ENCODE data around the gene SP3. TPM values are rescaled to one million over a fixed set of nuclear protein-coding genes. Genes with fewer than 3 reads are reported as not detected.

SP3 gene
- total RNA-seq, 1 donor from 2014 or later = 41.2 TPM

- no peak for DNase-seq (ENCODE audit: low read depth)
- H3K4me3 ChIP-seq (ENCODE audit: low read depth, low read length) = no peak overlapping the region
- TF ChIP-seq CTCF (conservative IDR thresholded peaks at IDR 0.05; ENCODE audit: low read depth, low read length) = no peak
These were observed 6.9 kb downstream of the SP3 start for GRCh38 chr2:173958198-173958846.

- H3K4me3 ChIP-seq (ENCODE audit: low read depth, low read length) = no peak overlapping the region
- DNase-seq (ENCODE audit: low read depth) = no peak
- TF ChIP-seq CTCF (conservative IDR thresholded peaks at IDR 0.05; ENCODE audit: low read depth, low read length) = no peak
These were observed 7.7 kb downstream of the SP3 start for GRCh38 chr2:173957517-173957916.

GRCh38 chr2:173956454-173956853 lies 8.7 kb downstream of the SP3 start:
- TF ChIP-seq CTCF (conservative IDR thresholded peaks at IDR 0.05; ENCODE audit: low read depth, low read length) = no peak
- no peak overlapping the region for H3K4me3 ChIP-seq (ENCODE audit: low read depth, low read length)
- no peak for DNase-seq (ENCODE audit: low read depth)

- H3K4me3 ChIP-seq (ENCODE audit: low read depth, low read length) = no peak overlapping the region
- TF ChIP-seq CTCF (conservative IDR thresholded peaks at IDR 0.05; ENCODE audit: low read depth, low read length) = no peak
- no peak for DNase-seq (ENCODE audit: low read depth)
These were observed 9.3 kb downstream of the SP3 start for GRCh38 chr2:173955867-173956266.

- DNase-seq (ENCODE audit: low read depth) = no peak
- peak; percentile 26 for TF ChIP-seq CTCF (conservative IDR thresholded peaks at IDR 0.05; ENCODE audit: low read depth, low read length)
- H3K4me3 ChIP-seq (ENCODE audit: low read depth, low read length) = no peak overlapping the region
These were observed 10.2 kb downstream of the SP3 start for GRCh38 chr2:173955004-173955403.

GRCh38 chr2:173953047-173953424 lies 12.1 kb downstream of the SP3 start:
- TF ChIP-seq CTCF (conservative IDR thresholded peaks at IDR 0.05; ENCODE audit: low read depth, low read length) = no peak
- no peak overlapping the region for H3K4me3 ChIP-seq (ENCODE audit: low read depth, low read length)
- DNase-seq (ENCODE audit: low read depth) = no peak

Data from epithelial cell of proximal tubule (primary cell).